Right cardiac atrium (tissue), 5 donors: ENCODE data around the gene SUFU. TPM values are rescaled to one million over a fixed set of nuclear protein-coding genes. Genes with fewer than 3 reads are reported as not detected.

Experiments
- ATAC-seq, 2 donors: fragments of 200-7000 bp; cut with Tn5 transposase; one replicate each; pipeline versions ENCODE4 v1.8.0 to v1.9.1; 2020; ENCODE audit warnings: moderate library complexity in 2 of 2, mild to moderate bottlenecking in 1 of 2
- DNase-seq, 3 donors: peaks; one replicate each; pipeline ENCODE4 v3.0.0-alpha.2; 2020
- H3K27ac ChIP-seq: one replicate; pipeline ENCODE4 v1.5.1; 2013; ENCODE audit warnings: mild to moderate bottlenecking, low read length, control low read depth, moderate library complexity
- H3K27me3 ChIP-seq: one replicate; pipeline ENCODE4 v1.6.1; 2013; ENCODE audit not compliant: control insufficient read depth, insufficient read depth
- H3K4me1 ChIP-seq: one replicate; pipeline ENCODE4 v1.6.1; 2013; ENCODE audit warnings: low read length; ENCODE audit not compliant: control insufficient read depth, insufficient read depth
- H3K4me3 ChIP-seq: one replicate; pipeline ENCODE4 v1.5.1; 2013; ENCODE audit warnings: low read length, control low read depth
- H3K9me3 ChIP-seq: one replicate; pipeline ENCODE4 v1.6.1; 2013; ENCODE audit warnings: low read length; ENCODE audit not compliant: control insufficient read depth
- WGBS: extraction: QIAGEN DNeasy Blood & Tissue Kit; methylation state at CpG from one replicate; pipeline ENCODE4 v1.1.7; 2013; 5-methylcytosine and 5-hydroxymethylcytosine counted together
- intact Hi-C, 4 donors: fragments of 100-400 bp; cut with DNase I; formaldehyde crosslinking; loops; one replicate each; pipeline versions ENCODE4 v1.11.0 to v1.14.0; 2022 to 2023
- polyA plus RNA-seq: library from polyadenylated mRNA; stranded (reverse); fragments of 200-250 nt; gene quantifications from one replicate; pipeline ENCODE4 v1.2.3, GENCODE V29; 2013
- total RNA-seq, 4 donors: library from RNA; stranded (reverse); fragmentation: NEBNext Ultra II Directional; extraction: Animal tissue kit (Norgen Biotek cat#: 25700); gene quantifications; one replicate each; pipeline ENCODE4 v1.2.1, GENCODE V29; 2021
- donor health status: healthy with polysubstance abuse.
- donor health status: DM: no; HTN: yes; CAD: no.
- donor health status: DM: no; HTN: no; CAD: no.
- donor health status: DM: no; HTN: yes; CAD: no; lungs with severe emphysema.
- donor health status: DM: yes; HTN: yes; CAD: no.

SUFU gene
- total and polyA plus RNA-seq, 5 donors, result 6.7 to 11.8 (median 11.4) TPM

DNA sequence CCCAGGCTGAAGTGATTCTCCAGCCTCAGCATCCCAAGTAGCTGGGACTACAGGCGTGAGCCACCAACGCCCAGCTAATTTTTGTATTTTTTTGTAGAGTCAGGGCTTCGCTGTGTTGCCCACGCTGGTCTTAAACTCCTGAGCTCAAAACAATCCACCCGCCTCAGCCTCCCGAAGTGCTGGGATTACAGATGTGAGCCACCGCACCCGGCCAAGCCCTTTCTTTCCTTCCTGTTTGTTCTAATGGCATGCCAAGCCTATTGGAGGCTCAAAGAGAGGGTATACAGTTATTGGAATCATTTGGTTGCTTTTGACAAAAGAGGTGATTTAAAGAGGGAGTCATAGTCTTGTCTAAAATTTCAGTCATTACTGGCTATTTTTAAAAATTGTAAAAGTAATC lies 94.5 kb downstream of the SUFU start:
- intact Hi-C loops, result loop anchor here in 1 of 4 donors (5.0 kb wide), 1 partner anchor 49 kb away; no protein-coding TSS in a partner anchor
- H3K27ac ChIP-seq, result peak overlapping the region; percentile 34
- ATAC-seq, result no peak

GRCh38 chr10:102599565-102600327 lies 96.0 kb downstream of the SUFU start:
- Histone ChIP-seq H3K9me3 (no peaks in the 10 kb centered on the region), H3K4me3 (no peak overlapping the region), H3K27me3 (no peaks in the 10 kb centered on the region), H3K27ac (peak overlapping the region; percentile 69), H3K4me1 (peaks cover 39% of the 10 kb centered on the region)
- 28% methylated on average over 7 of the region's 7 CpGs for WGBS
- ATAC-seq, result peak; percentile 72 to 77
- intact Hi-C loops, result loop anchor here in 1 of 4 donors (5.0 kb wide), 1 partner anchor 48 kb away; no protein-coding TSS in a partner anchor
- peak; percentile 73 to 88 (median 86) for DNase-seq

More for the DNA sequence above, 94.5 kb downstream of the SUFU start:
- Histone ChIP-seq H3K9me3 (no peaks in the 10 kb centered on the region), H3K4me1 (peaks cover 33% of the 10 kb centered on the region), H3K4me3 (no peak overlapping the region), H3K27me3 (no peaks in the 10 kb centered on the region)
- DNase-seq, result peak in 1 of 3 donors; percentile 51
- WGBS, result 57% methylated on average over 8 of the region's 8 CpGs

GRCh38 chr10:102600816-102601215 lies 97.0 kb downstream of the SUFU start:
- ATAC-seq (no peak), DNase-seq (peak in 1 of 3 donors; percentile 52)
- H3K4me1 ChIP-seq, result peaks cover 41% of the 10 kb centered on the region
- no peak overlapping the region for H3K4me3 ChIP-seq
- intact Hi-C loops, result no loop called here
- WGBS, result 79% methylated on average over 6 of the region's 6 CpGs
- H3K27ac ChIP-seq, result peak overlapping the region; percentile 69
- no peaks in the 10 kb centered on the region for H3K27me3 ChIP-seq
- H3K9me3 ChIP-seq, result no peaks in the 10 kb centered on the region

DNA sequence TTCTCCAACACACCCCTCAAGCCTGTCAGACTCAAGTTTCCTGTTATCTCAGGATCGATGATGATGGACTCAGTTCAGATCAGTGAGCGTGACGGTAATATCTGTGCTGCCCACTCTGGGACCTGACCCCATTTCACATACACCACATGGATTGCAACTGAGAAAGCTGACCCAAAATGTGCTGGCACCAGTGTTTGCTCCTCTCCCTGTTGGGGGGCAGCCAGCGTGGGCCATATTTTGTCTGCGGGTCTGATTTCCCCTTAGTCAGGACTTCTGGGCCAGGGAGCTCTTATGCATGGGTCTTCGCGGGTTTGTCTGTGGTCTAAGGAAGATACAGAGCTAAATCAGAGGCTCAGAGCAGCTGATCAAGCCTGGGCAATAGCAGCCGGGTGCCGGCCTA lies 97.9 kb downstream of the SUFU start:
- intact Hi-C loops, result no loop called here
- Histone ChIP-seq H3K9me3 (no peaks in the 10 kb centered on the region), H3K27me3 (no peaks in the 10 kb centered on the region), H3K4me3 (no peak overlapping the region), H3K27ac (peak overlapping the region; percentile 84), H3K4me1 (peaks cover 42% of the 10 kb centered on the region)
- DNase-seq, result peak in 2 of 3 donors; percentile 43 to 70
- WGBS, result 64% methylated on average over 9 of the region's 9 CpGs
- no peak for ATAC-seq

GRCh38 chr10:102602272-102603045 lies 98.7 kb downstream of the SUFU start:
- Histone ChIP-seq H3K4me3 (no peak overlapping the region), H3K9me3 (no peaks in the 10 kb centered on the region), H3K4me1 (peaks cover 42% of the 10 kb centered on the region), H3K27me3 (no peaks in the 10 kb centered on the region), H3K27ac (peak overlapping the region; percentile 84)
- intact Hi-C loops, result no loop called here
- ATAC-seq (peak; percentile 15 to 53), DNase-seq (peak; percentile 66 to 84 (median 79))
- WGBS, result 54% methylated on average over 4 of the region's 4 CpGs

GRCh38 chr10:102603946-102604345 lies 100.2 kb downstream of the SUFU start:
- Histone ChIP-seq H3K27ac (peak overlapping the region; percentile 78), H3K27me3 (no peaks in the 10 kb centered on the region), H3K4me1 (peaks cover 37% of the 10 kb centered on the region), H3K9me3 (no peaks in the 10 kb centered on the region), H3K4me3 (no peak overlapping the region)
- ATAC-seq, result peak; percentile 45 to 58
- intact Hi-C loops, result no loop called here
- WGBS, result 37% methylated on average over 7 of the region's 7 CpGs
- peak; percentile 52 to 80 (median 71) for DNase-seq

- Histone ChIP-seq H3K9me3 (no peaks in the 10 kb centered on the region), H3K4me3 (no peak overlapping the region), H3K27me3 (no peaks in the 10 kb centered on the region), H3K27ac (peak overlapping the region; percentile 78), H3K4me1 (peaks cover 35% of the 10 kb centered on the region)
- intact Hi-C loops, result no loop called here
- 29% methylated on average over 6 of the region's 6 CpGs for WGBS
- DNase-seq (peak in 2 of 3 donors; percentile 35 to 58), ATAC-seq (peak in 1 of 2 donors; percentile 43)
Measured at GRCh38 chr10:102604439-102604841, 100.7 kb downstream of the SUFU start.

DNA sequence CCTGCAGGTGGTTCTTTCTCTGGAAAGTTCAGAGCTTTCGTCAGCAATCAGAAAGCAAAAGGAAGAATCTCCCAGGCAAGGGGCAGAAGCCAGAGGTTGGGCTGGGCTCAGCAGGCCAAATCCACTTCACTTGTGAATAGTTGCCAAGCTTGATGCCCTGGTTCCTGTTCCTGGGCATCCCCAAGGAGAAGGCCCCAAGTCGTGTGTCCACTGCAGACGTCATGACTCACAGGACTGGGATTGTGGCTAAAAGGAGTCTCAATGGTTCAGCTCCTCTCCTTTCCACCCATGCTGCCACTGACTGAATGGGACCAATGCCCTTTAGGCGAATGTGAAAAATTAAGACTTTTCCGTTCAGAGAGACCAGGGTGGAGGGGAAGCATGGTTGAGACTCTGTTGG lies 101.9 kb downstream of the SUFU start:
- peak in 1 of 3 donors; percentile 16 for DNase-seq
- no peaks in the 10 kb centered on the region for H3K27me3 ChIP-seq
- no peaks in the 10 kb centered on the region for H3K9me3 ChIP-seq
- peaks cover 23% of the 10 kb centered on the region for H3K4me1 ChIP-seq
- intact Hi-C loops, result no loop called here
- no peak for ATAC-seq
- H3K4me3 ChIP-seq, result no peak overlapping the region
- no peak overlapping the region for H3K27ac ChIP-seq
- 70% methylated on average over 5 of the region's 5 CpGs for WGBS

DNA sequence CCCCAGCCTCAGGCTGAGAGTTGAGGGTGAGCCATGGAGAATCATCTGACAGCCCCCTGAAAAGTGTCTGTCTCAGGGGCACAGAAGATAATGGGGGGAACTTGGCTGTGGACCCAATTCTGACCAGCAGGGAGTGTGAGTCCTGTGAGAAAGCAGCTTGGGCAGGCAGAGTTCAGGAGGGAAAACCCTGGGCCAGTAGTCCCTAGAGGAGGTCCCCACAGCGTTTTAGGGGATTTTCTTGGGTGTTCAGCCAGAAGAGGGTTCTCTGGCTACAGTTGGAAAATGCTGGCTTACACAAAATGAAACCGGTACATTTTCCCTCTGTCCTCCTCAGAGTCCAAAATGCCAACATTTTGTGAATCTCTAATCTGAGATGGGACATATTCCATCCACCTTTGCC lies 104.7 kb downstream of the SUFU start:
- H3K27ac ChIP-seq, result no peak overlapping the region
- ATAC-seq, result no peak
- no peaks in the 10 kb centered on the region for H3K9me3 ChIP-seq
- intact Hi-C loops, result no loop called here
- H3K4me1 ChIP-seq, result peaks cover 20% of the 10 kb centered on the region
- H3K27me3 ChIP-seq, result no peaks in the 10 kb centered on the region
- no peak overlapping the region for H3K4me3 ChIP-seq
- 63% methylated on average over 2 of the region's 2 CpGs for WGBS
- DNase-seq, result peak in 1 of 3 donors; percentile 14

GRCh38 chr10:102610441-102610887 lies 106.7 kb downstream of the SUFU start:
- H3K9me3 ChIP-seq, result no peaks in the 10 kb centered on the region
- no peaks in the 10 kb centered on the region for H3K27me3 ChIP-seq
- 65% methylated on average over 10 of the region's 10 CpGs for WGBS
- intact Hi-C loops, result no loop called here
- DNase-seq, result peak in 1 of 3 donors; percentile 31
- ATAC-seq, result no peak
- no peak overlapping the region for H3K4me3 ChIP-seq
- peak overlapping the region; percentile 18 for H3K27ac ChIP-seq
- peaks cover 16% of the 10 kb centered on the region for H3K4me1 ChIP-seq
